ENCODE results near the gene KRT7.

GRCh38 chr12:52186118-52186840 lies 46.8 kb upstream of the KRT7 start:
- TF ChIP-seq CTCF (IDR thresholded peaks at IDR 0.05), result no peak
- TF ChIP-seq POLR2A (IDR thresholded peaks at IDR 0.05), result no peak

Data from thyroid gland (tissue), 4 donors.